Stimulated activated CD4-positive, alpha-beta T cell treated with anti-CD3 and anti-CD28 coated beads, Interleukin-15, amount 100 ng/mL, for 48 hours (primary cell): ENCODE data around the gene P3R3URF.

Source experiments
- DNase-seq, 2 donors: peaks; one replicate each; pipeline ENCODE4 v3.0.0-alpha.2; 2020; ENCODE audit warnings: low read depth in 2 of 2

P3R3URF gene

DNA sequence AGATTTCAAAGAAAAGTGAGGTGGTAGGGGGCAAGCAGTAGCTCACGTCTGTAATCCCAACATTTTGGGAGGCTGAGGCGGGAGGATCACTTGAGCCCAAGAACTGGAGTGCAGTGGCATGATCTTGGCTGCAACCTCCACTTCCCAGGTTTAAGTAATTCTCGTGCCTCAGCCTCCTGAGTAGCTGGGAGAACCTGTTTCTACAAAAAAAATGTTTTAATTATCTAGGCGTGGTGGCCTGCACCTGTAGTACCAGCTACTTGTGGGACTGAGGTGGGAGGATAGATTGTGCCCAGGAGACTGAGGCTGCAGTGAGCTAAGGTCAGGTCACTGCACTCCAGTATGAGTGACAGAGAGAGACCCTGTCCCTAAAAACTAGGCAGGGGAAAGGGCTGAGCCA is 4.0 kb downstream of the P3R3URF start:
- DNase-seq: no peak

DNA sequence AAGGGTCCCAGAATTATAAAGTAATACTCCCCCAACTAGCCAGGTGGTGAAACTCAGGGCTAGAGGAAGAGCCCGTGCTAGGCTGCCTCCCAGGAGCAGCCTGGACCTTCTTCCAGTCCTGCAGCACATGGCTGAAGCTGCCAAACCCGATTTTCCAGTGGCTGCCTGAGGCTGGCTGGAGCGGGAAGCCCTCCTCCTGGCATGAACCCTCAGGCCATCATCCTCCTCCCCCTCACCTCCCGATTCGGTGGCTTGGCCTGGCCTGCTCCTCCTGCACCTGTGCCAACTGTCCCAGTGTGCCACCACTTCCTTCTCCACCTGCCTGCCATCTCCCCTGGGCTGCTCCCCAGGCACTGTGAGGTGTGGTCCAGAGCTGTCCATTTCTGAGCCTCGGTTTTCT is 4.4 kb downstream of the P3R3URF start:
- no peak for DNase-seq

DNA sequence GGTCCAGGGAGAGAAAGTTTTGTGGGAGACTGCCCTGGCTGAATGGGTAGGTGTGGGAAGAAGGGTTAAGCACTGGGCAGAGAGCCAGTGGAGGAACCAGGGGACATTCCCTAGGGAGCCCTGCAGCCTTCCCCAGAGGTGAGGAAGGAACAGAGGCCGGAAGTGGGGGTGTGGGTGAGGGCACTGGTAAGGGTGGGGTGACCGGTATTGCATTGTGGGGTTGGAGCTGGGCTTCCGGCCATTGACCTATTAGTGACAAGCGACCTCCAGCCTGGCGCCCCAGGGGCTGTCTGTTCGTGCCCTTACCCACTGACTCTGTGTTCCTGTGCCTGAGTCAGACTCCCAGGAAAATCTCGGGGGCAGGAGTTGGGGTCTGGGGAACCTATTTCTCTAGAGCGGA is 4.9 kb downstream of the P3R3URF start:
- DNase-seq: no peak

DNA sequence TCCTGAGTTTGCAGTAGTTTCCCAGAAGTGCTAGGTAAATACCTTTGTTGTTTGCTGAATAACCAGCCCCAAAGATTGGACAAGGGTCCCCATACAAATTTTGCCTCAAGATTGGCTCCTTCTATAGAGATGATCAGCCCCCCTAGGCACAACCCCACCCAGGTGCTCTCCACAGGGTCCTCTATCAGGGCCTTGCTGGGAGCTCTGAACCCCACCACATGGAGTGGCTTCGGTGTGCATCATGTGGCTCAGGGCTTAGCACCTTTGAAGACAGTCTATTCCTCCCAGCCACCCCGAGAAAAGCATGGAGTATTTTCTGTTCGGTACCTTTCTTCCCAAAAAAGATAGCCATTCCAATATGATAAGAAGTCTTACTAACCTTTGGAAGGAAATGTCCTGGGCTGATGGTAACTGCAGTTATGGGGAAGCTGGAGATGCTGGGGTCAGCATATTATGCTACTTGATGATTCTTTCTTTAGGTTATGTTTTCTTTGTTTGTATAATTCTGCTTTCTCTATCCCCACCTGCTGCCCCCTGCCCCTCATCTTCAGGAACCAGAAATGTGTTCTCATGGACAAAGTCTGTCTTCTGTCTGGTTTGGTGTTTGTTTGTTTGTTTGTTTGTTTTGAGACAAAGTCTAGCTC is 6.4 kb downstream of the P3R3URF start:
- DNase-seq: no peak

DNA sequence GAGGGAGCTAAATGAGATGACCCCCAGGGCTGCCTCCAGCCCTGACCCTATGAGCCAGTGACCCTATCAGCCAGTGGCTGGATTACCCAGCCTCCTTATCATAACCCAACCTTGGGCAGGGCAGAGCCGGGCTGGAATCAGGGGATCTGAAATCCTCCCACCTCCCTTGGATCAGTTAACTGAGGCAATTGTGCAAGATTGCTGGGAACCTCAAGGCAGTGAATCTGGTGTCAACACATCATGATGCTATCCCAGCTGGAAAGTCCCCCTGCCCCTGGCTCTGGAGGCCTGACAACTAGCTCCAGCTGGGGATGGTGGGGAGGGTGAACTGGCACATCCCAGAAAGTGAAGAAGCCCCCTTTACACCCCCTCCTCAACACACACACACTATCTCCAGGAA is 7.8 kb downstream of the P3R3URF start:
- no peak for DNase-seq

DNA sequence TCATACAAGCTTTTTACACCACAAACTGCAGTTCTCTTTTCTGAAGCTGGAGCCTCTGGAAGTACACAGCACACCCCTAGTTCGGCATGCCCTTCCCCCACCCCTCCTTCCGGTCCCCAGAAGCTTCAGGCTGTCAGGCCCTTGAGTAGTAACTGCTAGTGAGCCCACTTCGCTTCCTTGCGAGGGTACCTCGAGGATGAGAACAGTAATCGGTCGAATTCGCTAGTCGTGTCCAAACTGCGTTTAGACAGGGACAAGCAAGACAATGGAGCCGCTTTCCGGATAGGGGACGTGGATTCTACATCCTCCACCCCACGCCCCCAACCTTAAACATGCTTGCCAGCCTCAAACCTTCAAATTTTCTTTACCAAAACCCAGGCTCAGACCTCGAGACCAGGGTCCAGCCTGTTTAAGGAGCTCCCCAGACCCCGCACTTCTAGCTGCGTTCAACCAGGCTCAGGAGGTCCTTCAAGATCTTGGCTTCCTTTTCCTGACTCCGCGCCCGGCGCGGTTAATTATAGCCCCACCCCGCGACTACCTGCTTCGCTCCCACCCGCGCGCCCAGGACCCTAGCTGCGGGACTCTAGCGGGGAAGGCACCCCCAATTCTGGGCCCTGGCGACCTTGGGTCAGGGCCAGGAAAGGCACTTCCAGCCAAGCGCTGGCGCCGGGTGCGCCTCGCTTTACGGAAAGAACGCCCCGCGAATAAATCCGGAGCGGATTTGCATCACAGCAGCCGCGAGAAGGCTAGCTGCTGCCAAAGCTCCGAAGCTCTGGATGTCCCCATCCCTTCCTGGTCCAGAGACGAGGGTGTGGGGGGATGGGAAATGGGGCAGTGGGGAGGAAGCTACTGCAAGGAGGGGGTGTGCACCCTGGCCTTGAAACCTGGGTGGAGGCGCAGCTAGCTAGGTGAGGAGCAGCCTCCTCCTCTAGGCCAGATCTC is 9.5 kb downstream of the P3R3URF start:
- no peak for DNase-seq

DNA sequence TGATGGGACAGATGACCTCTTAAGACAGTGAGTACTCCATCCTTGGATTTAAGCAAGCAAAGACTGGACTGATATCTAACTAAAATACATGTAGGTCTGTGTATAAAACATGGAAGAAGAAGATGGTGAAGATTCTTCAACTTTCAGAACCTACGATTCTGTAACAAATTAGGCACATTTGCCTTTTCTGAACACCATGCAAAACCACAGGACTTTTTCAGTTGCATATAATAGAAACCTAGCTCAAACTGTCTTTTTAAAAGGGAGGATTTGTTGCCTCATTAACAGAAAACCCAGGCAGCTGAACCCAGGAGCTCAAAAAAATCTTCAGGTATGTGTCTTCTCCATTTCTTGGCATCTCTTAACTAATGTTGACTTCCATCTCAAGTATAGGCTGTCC is 16.1 kb downstream of the P3R3URF start:
- no peak for DNase-seq

DNA sequence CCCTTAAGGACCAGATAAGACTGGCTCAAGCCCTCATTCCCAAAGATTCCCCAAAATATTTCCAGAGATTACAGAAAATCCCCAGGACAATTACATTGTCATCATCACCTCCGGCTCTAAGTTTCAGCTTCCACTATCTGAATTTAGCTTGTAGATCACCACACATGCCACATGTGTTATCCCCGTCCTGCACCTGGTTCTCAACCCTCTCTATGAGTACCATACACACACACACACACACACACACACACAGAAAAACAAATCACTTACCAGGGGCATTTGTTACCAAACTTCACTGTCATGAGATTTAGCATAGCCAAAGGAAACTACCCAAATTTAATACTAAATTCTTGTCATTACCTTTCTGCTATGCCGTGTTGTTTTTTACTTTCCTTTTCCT is 16.8 kb downstream of the P3R3URF start:
- no peak for DNase-seq

DNA sequence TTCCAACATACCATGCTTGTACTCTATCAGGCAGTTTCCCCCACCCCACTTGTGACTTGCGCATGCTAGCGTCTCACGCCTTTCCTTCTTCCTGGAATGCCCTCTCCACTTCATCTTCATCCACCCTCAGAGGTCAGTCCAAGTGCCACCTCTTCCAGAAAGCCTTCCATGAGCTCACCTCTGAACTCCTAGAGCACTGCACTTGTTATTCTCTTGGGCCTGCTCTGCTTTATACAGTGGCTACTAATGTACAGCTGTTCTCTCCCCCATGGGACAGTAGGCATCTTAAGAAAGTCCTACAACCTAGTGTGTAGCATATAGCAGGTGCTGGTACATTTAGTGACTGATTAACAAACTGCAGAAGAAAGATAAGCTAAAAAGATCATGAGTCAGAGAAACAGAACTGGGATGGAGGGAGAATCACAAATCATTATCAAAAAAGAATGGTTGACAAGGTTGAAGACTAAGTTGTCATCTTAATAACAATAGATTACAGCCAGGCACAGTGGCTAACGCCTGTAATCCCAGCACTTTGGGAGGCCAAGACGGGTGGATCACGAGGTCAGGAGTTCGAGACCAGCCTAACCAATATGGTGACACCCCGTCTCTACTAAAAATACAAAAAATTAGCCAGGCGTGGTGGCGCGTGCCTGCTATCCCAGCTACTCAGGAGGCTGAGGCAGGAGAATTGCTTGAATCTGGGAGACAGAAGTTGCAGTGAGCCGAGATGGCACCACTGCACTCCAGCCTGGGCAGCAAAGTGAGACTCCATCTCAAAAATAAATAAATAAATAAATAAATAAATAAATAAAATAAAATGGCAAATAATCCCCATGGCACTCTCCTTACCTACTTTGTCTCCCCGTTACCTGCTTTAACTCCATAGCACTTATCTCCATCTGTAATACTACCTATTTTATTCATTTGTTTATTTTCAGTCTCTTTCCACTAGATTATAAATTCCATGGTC is 17.7 kb downstream of the P3R3URF start:
- DNase-seq: no peak

DNA sequence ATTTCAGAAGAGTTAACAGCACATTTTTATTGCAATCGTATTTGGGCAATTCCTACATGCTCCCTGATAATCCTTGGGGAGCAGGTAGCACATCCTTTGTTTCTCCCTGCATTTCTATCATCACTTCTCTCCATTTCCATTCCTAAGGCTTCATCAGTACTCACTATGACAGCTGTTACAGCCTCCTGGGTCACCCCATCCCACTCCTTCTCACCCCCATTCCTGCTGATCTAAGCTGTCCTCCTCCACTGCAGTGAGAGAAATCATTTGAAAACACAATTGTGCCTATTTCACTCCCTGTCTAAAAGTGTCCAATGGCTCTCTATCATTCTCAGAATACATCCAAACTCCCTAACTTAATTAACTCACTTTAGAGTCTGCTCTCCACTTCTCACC is 18.4 kb downstream of the P3R3URF start:
- no peak for DNase-seq

DNA sequence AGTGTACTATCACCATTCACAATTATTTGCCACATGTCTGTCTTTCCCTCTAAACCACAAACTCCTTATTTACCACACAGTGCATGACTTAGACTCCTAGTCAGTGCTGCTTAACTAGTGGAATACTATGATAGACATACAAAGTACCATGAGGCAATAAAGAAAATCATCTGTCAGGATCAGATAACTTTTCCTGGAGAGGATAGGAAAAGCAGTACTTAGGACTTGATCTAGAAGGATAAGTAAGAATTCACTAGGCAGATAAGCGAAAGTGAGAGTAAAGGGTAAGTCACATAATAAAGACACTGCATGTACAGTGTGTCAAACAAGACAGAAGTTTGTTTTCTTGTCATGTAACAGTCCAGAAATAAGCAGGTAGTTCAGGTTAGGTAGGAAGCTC is 22.6 kb downstream of the P3R3URF start:
- DNase-seq: no peak

DNA sequence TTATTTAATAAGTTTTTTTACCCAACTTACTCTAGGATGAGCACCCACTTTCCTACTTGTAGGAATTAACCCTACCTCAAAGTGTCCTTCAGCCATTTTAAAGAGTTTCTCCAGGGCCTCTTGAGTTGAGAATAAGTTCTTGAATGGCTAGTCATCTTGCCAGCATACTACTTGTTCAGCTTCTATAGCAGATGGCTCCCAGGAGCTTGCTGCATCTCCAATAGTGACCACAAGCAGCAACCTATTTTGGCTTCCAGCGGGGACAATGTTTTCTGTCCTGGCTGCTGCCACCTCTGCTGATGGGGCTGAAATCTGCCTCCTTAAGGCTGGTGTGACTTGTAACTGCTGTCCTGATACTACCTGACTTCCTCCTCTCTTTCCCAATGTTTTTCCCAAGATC is 23.1 kb downstream of the P3R3URF start:
- DNase-seq: no peak

DNA sequence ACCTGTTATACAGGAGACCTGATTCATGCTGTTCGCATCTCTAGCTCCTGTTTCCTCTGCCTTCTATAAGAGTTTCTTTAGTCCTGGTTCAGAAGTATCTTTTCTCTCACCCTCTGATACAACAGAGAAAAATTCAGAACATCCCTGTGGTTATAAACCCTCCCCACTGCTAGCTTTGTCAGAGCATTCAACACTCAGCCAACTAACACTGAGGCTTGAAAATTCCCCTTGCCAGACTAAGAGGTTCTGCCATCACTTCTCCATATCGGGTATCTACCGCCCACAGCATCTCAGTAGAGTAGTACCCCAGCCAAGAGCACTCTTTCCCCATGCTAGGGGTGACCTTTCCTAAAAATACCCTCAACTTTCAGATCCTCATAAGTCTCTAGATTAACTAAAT is 24.3 kb downstream of the P3R3URF start:
- no peak for DNase-seq

DNA sequence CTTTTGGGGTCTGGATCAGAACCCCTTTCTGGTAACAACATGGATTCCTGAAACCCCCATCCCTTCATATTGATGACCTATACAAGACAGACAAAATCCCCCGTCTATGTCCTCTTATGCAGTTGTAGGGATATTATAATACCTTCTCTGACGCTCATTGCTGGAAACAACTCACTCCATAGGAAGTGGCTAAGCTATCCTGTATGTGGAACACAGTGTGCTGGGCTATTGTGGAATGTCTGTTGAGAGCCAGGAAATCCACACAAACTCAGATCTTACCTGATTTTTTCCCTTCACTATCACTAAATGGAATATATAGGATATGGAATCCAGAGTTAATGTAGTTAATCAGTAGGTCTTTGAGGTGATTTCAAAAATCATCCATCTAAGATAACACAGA is 26.2 kb downstream of the P3R3URF start:
- no peak for DNase-seq

DNA sequence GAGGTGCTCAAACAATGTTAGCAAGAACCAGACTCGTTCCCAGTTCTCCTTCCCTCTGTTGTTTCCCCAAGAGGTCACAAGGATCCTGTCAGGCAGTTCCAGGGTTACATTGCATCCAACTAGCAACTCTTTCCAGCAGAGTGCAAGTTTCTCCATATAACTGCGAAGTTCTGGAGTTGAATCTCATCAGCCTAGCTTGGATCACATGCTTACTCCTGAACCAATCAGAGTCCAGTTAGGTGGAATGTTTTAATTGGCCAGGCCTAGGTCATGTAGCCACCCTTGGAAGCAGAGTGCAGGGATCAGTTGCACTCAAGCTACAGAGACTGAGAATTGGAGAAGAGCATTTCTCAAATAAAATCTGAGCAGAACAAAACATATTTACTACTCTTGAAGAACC is 28.0 kb downstream of the P3R3URF start:
- DNase-seq: no peak

DNA sequence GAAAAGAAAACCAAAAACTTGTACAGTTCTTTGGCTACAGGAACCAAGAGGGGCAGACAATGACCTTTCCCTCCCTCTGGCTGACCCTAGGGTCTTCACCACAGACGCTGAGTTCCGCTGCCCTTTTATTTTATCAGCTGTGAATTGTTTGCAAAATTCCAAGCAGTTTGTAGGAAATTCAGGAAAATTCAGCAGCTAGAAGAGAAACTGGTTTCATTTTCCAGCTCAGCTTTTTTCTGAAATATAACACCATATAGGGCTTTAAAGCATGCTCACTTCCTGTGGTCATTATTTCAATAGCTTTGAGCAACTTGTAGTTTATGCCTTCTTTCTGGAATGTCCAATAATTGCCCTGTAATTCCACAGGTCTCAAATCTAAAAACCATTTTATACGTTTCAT is 38.4 kb downstream of the P3R3URF start:
- DNase-seq: no peak

DNA sequence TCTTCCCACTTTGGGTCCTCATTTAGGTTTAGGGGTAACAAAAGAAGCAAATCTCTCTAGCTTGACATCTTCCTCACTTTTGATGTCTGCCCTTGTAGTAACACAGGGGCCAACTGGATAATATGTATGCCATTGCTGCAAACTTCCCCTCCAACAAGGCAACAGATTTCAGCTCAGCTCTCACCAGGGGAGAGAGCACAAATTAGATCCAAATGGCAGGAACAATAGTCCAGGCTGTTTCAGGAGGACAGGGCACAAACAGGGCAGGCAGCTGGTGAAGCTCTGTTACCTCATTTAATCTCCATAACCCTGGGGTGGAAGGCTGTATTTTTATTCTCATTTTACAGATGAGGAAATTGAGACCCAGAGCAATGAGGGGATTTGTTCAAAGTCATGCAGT is 39.6 kb downstream of the P3R3URF start:
- DNase-seq: no peak

DNA sequence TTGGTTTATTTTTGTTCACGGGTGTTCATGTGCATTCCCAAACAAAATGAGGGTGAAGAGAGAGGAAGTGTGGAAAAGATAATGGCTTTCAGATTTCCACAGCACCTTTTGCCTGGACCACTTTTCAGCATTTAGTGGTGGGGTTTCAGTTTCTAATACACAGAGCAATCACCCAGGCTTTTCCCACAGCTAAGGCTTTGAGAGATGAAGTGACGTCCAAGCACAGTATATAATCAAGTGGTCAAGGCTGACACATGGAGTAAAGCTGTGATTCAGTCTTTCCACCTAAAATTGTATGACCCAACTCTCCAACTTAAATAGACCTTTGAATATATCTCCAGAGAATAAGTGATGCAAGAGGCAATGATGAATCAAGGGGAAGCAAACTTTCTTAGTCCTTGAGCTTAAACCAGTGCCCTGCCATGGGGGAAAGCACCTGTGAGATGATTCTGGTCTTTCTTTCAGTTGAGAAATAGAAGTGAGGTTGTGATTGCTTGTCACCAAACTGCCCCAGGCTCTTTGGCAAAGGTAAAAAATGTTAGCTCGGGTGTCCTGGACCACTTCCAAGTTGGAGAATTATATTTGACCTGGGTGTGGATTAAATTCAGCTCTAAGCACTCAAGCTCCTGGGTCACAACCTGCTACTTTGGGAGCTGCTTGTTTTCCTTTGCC is 41.5 kb downstream of the P3R3URF start:
- no peak for DNase-seq

DNA sequence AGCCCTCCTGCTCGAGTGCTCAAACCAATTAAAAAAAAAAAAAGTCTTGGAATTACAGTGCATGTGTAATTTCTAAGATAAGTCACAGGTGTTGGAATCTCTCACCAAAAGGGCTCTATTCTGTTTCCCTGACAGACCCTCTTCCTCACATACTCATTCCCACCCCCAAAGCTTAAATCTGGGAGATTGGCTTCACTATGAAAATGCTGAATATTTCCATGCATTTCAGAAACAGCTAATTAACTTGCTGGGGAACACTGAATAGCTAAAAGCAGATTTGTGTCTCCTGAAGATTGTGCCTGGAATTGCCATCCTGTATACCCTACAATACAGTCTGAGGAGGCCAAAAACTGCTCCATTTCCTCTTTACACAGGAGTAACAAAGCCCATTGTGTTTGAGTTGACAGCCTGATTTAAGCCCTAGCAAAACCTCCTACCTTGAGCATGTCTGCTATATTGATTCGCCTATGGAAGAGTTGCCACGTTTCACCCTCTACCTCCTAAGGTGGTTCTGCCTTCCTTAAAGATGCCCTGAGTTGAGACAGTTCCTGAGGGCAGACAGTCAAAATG is 42.4 kb downstream of the P3R3URF start:
- DNase-seq: no peak

DNA sequence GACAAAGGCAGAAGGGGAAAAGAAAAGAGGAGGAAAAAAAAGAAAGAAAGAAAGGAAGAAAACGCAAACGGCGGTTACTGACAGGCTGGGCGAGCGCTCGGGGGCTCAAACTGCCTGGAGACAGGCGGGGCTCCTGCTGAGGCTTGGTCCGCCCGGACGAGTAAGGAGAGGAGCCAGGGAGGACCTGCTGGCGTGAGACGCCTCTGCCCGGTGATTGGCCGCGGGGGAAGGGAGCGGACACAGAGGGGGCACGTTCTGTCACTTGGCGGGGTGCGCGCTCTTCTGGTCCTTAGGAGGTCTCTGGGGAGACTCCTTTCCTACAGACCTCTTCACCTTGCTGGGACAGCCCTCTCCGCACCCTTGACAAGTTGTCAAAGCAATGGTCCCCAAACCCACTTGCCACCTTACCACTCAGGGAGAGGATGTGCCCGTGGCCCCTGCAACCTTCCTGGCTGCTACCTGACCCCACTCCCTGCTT is 43.1 kb downstream of the P3R3URF start:
- no peak for DNase-seq

DNA sequence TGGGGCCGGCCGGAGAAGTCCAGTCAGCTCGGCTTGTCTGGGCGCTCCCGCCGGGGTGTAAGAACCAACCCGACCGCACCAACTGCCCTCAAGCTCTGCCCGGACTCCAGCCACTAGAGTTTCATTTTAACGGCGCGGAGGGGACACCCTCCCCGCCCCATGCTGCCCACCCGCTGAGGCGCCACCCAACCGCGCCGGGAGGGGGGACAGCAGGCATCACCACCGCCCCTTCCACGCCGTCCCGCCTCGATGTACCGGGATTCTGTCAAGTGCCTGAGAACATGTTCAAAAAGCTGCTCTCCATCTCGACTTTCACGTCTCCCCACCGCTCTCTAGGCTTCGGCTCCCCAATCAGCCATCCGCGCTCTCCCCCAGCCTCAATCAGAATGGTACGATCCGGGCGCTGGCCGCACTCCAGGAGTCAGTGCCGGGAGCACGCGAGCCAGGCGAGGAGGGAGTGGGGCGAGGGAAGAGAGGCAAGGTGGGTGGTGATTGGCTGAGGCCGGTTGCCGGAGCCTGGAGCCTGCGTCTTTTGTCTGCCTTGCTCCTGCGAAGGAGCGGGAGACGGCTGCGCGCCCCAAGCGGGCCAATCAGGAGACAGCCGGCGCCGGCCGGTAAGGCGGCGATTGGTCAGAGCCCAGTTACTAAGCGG is 43.6 kb downstream of the P3R3URF start, which contains the start of gene PIK3R3:
Gene PIK3R3, minus strand, starts transcription at position 101 of the 652 bp plus-strand sequence. CDS start 677 bp downstream, outside the sequence.
- peak; percentile 86 to 90 for DNase-seq
